ENCODE results near the gene CAMKMT.

DNA sequence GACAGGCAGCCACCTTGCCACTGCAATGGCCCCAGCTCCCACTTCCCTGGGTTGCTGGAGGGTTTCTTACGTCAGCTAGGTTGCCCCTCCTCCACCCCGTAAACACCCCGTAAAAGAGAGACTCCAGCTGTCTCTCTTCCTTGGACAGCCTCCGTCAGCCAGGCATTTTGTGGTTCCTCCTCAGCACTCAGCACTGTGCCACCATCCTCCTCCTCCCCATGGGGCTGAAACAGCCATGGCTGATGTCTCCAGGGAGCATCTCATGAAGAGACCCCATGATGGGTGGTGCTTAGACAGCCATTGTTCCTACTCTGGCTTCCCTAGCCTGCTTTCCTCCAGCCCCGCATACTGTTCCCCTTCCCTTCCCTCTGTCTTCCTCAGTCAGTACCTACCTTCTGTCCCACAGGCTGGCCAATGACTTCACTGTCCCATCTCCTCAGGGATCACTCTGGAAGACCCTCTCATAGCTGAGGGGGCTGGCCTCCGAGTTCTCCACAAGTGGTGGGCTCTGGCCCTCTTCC is 436.5 kb downstream of the CAMKMT start:
- TF ChIP-seq CTCF (IDR thresholded peaks at IDR 0.05; ENCODE audit: low read length) (no peak), EZH2 (IDR thresholded peaks at IDR 0.05; ENCODE audit: borderline replicate concordance, low read length) (no peak)
